ENCODE results near the gene ITGA4.

Gene ITGA4

GRCh38 chr2:181576431-181576830, 119.2 kb downstream of the ITGA4 start:
- DNase-seq = no peak

GRCh38 chr2:181578829-181579228, 121.6 kb downstream of the ITGA4 start:
- no peak for DNase-seq

GRCh38 chr2:181581534-181581933, 124.3 kb downstream of the ITGA4 start:
- DNase-seq = no peak

DNA sequence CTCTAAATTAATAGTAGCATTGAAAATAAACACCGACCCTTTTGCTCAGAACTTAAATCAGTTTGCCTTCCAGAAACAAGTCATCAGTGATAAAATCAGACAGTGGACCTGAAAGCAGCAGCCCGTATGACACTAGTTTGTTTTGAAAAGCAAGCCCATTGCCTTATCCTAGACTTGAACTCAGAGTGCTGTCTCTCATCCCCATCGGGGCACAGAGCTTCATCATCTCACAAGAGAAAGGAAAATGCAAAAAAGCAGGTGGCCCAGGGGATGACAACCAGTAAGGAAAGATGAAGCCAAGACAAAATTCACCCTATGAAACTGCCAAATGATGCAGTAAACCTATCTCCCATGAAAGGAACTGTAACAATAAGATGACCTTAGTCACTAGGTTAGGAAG, 128.5 kb downstream of the ITGA4 start:
- DNase-seq = no peak
